Measurements from ENCODE around the gene PSAP.
"Not testable (repeated sequence)": the region's sequence is repeated elsewhere in the genome, so short reads cannot be mapped to it uniquely, and the experiment has no call there.

The PSAP gene

GRCh38 chr10:71857934-71858890, 7.2 kb upstream of the PSAP start:
- TF ChIP-seq POLR2A (IDR thresholded peaks at IDR 0.05; ENCODE audit: low read length) (no peak), GATA1 (IDR thresholded peaks at IDR 0.05; ENCODE audit: low read depth, low read length) (no peak)
- no peak for DNase-seq

DNA sequence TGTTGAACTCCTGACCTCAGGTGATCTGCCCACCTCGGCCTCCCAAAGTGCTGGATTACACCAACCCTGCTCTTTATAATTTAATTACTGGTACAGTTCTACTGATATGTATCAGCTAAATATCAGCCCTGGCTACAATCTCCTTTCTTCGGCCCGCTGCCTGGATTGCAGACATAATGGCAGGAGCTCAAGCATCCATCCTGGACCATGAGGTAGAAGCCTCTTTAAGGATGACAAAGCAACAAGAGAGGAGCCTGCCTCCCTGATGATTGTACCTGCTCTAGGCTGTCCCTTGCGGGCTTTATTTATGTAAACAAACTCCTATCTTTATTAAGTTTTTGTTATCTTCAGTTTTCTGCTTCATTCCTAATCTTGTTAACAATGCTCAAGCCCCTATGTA, 5.6 kb upstream of the PSAP start:
- no peak for TF ChIP-seq GATA1 (IDR thresholded peaks at IDR 0.05; ENCODE audit: low read depth, low read length)
- no peak for TF ChIP-seq POLR2A (IDR thresholded peaks at IDR 0.05; ENCODE audit: low read length)
- no peak for DNase-seq

- TF ChIP-seq GATA1 (IDR thresholded peaks at IDR 0.05; ENCODE audit: low read depth, low read length) (no peak), POLR2A (IDR thresholded peaks at IDR 0.05; ENCODE audit: low read length) (no peak)
- DNase-seq = peak in 1 of 2 experiments; percentile 16
These were observed 3.0 kb upstream of the PSAP start for GRCh38 chr10:71854031-71854430.

- peak in 1 of 2 experiments; percentile 38 for DNase-seq
- TF ChIP-seq GATA1 (IDR thresholded peaks at IDR 0.05; ENCODE audit: low read depth, low read length) (no peak), POLR2A (IDR thresholded peaks at IDR 0.05; ENCODE audit: low read length) (no peak)
These were observed 1.4 kb upstream of the PSAP start for GRCh38 chr10:71852355-71852937.

DNA sequence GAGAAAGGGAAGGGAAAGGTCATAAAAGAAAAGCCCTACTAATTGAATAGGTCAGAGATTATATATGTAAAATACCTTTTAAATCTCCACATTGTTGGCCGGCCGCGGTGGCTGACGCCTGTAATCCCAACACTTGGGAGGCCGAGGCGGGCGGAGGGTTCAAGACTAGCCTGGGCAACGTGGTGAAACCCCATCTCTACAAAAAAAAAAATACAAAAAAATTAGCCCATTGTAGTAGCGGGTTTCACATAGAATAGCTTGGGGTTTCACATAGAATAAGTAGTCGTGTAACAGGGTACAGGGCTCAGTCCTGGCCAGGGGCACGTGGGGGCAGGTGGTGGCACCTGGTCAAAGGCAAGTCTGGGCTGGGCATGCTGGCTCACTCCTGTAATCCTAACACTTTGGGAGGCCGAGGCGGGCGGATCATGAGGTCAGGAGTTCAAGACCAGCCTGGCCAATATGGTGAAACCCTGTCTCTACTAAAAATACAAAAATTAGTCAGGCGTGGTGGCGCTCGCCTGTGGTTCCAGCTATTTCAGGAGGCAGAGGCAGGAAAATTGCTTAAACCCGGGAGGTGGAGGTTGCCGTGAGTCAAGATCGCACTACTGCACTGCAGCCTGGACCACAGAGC, 529 bp upstream of the PSAP start:
- DNase-seq = not testable (repeated sequence)

GRCh38 chr10:71850021-71850742, 869 bp downstream of the PSAP start:
- DNase-seq = peak in 1 of 2 experiments; percentile 70
- TF ChIP-seq POLR2A (IDR thresholded peaks at IDR 0.05; ENCODE audit: low read length) (no peak), GATA1 (IDR thresholded peaks at IDR 0.05; ENCODE audit: low read depth, low read length) (no peak)

DNA sequence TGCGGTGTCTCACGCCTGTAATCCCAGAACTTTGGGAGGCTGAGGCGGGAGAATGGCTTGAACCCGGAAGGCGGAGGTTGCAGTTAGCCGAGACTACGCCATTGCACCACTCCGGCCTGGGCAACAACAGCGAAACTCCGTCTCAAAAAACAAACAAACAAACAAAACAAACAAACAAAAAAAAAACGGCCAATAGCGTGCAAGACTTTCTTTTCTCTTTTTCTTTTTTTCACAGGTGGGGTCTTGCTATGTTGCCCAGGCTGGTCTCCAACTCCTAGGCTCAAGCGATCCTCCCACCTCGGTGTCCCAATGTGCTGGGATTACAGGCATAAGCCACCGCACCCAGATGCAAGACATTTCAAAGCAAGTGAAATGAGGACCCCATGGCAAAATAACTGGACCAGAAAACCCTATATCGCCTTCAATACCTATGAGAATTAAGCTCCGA, 1.6 kb downstream of the PSAP start:
- DNase-seq = no peak
- TF ChIP-seq GATA1 (IDR thresholded peaks at IDR 0.05; ENCODE audit: low read depth, low read length) = no peak
- TF ChIP-seq POLR2A (IDR thresholded peaks at IDR 0.05; ENCODE audit: low read length) = no peak

DNA sequence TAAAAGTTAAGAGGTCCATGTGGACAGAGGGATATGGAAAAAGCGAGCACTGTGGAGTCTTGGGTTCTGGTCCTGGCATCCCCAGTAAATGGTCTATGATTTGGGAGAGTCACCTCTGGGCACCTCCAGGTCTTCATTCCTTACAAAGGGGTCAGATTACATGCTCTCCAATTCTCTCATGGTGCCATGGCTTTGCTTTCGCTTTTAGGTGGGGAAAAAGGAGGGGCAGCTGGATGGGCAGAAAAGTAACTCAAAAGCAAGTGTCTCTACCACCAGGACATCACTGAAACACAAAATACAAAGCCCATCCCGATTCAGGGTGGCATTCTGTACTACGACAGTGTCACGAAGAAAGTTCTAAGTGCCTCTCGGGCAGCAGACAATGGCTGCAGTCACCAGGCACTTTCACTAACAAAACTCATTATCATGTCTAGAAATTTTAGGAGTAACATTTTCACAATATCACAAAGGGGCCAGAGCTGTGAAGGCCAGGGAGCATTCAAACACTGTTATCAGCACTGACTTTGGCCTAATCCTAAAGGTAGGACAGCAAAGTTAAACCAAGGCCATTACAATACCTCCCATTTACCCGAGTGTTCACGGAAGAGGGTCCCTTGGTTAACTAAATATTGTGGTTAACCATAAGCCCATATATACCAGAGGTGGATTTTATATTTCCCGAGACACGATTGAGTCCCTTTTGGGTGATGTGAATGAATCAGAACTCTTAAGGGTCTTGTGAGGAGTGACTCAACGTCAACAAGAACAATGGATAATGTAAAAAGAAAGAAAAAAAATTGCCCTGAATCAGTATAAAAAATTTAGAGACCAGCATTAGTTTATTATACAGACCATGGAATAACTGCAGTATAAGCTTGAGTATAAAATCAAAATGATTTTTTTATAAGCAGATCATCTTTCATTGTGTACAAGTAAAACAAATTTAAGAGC, 2.5 kb downstream of the PSAP start:
- no peak for DNase-seq
- TF ChIP-seq POLR2A (IDR thresholded peaks at IDR 0.05; ENCODE audit: low read length) (no peak), GATA1 (IDR thresholded peaks at IDR 0.05; ENCODE audit: low read depth, low read length) (no peak)

DNA sequence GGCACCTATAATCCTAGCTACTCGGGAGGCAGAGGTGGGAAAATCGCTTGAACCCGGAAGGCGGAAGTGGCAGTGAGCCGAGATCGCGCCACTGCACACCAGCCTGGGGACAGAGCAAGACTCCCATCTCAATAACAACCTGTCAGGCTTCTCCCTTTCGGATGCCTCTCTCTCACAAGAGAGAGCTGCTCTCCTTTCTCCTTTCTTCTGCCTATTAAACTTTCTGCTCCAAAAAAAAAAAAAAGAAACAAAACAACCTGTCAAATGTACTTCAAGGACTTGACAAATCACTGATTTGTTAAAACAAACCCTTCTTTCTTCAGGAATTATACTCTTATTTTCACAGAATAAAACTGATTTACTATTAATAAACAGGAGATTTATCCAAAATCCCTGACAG, 3.6 kb downstream of the PSAP start:
- no peak for DNase-seq
- TF ChIP-seq POLR2A (IDR thresholded peaks at IDR 0.05; ENCODE audit: low read length) = no peak
- TF ChIP-seq GATA1 (IDR thresholded peaks at IDR 0.05; ENCODE audit: low read depth, low read length) = no peak

- TF ChIP-seq GATA1 (IDR thresholded peaks at IDR 0.05; ENCODE audit: low read depth, low read length) (no peak), POLR2A (IDR thresholded peaks at IDR 0.05; ENCODE audit: low read length) (no peak)
- DNase-seq = no peak
These were observed 4.2 kb downstream of the PSAP start for GRCh38 chr10:71846816-71847215.

DNA sequence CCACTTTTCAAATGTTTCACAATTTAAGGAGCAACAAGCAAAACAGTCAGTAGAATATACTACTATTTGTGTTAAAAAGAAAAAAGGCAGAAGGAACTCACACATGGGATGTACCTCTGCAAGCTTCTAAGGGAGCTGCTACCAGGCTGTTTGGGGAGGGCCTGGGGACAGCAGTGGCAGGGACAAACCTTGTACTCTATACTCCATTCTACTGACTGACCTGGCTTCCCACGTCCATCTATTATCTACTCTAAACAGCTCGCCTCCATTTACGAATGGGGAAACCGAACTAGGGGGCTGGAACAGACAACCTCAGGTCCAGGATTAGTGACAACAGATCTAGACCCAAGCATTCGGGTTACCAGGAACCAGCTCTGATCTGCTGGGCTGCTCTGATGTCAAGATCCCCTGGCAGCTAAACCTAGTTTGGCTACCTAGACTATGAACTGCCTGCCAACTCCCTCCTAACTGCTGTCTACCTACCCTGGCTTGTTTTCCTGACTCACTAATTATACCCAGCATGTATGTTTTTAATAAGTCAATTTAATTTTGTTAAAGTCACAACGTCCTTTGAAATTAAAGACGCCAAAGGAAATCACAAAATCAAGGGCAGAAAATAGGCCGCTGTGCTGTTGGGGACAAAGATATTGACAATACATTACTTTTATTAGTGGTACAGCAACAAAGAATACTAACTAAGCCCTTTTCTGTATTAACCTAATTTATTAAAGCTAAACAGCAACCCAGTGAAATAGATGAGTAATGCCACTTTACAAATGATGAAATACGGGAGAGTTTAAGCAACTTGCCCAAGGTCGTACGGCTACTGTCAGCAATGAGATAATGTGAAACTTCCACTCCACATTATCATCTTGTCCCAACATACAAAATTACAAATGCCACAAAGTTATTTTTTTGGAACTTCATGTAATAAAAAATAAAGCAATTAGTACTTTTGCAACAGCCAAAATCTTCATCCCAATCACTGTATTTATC, 5.3 kb downstream of the PSAP start:
- peak in 1 of 2 experiments; percentile 32 for DNase-seq
- TF ChIP-seq GATA1 (IDR thresholded peaks at IDR 0.05; ENCODE audit: low read depth, low read length) = no peak
- TF ChIP-seq POLR2A (IDR thresholded peaks at IDR 0.05; ENCODE audit: low read length) = no peak

DNA sequence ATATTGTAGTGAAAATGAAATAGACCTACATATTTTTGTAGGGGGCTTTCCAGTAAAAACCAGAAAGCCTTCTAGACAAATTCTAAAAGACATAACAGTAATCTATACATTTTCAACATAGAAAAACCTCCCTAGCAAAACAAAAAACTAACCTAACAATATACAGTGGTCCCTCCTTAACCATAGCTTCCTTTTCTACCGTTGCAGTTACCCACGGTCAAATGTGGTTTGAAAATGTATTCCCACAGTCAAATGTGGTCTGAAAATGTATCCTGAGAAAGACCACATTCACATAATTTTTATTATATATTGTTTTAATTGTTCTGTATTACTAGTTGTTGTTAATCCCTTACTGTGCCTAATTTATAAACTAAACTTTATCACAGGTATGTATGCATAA, 6.4 kb downstream of the PSAP start:
- no peak for TF ChIP-seq POLR2A (IDR thresholded peaks at IDR 0.05; ENCODE audit: low read length)
- TF ChIP-seq GATA1 (IDR thresholded peaks at IDR 0.05; ENCODE audit: low read depth, low read length) = no peak
- no peak for DNase-seq
